HCT116 (cell line): ENCODE data around the gene ALDOA. TPM values are rescaled to one million over a fixed set of nuclear protein-coding genes. Genes with fewer than 3 reads are reported as not detected.

ENCODE experiments used
- ATAC-seq: fragments of 200-7000 bp; cut with Tn5 transposase; 2 replicates; pipeline ENCODE4 v1.9.1; 2020; ENCODE audit warnings: mild to moderate bottlenecking, moderate library complexity
- BruUV-seq: library from RNA; stranded (reverse); fragments of 400-500 nt; replicated peaks from 2 replicates; lab custom pipeline; 2021; lab: Mats Ljungman, UMichigan
- CTCF ChIA-PET: fragments of 300-600 bp; sonication (Branson Sonifier 250); formaldehyde crosslinking; loops from one replicate; lab custom pipeline; 2021; ENCODE audit warnings: antibody characterized with exemption; lab: Charles Lee
- POLR2A ChIA-PET: fragments of 300-600, 350-600 bp; sonication (Branson Sonifier 250); formaldehyde crosslinking; loops from one replicate; lab custom pipeline; 2021; ENCODE audit warnings: antibody characterized with exemption; lab: Charles Lee
- RAD21 ChIA-PET, 2 experiments: fragments of 300-600 bp; sonication (Branson Sonifier 250); formaldehyde crosslinking; loops; one replicate each; lab custom pipeline; 2023; ENCODE audit warnings: low total read pairs in 2 of 2; ENCODE audit not compliant: uncharacterized antibody in 2 of 2, unreplicated experiment in 2 of 2, low non-redundant PET in 1 of 2; lab: Charles Lee
- DNase-seq: peaks from one replicate; pipeline ENCODE4 v3.0.0-alpha.2; 2010; ENCODE audit warnings: low read depth, low spot score
- H2AFZ ChIP-seq: fragments of 200-600 bp; shearing (Covaris generic), sonication (generic); 2 replicates; pipeline ENCODE4 v1.6.1; 2017; ENCODE audit warnings: low read depth, mixed run types, mixed read lengths, antibody characterized with exemption, low read length; ENCODE audit not compliant: poor library complexity, severe bottlenecking
- H3K27ac ChIP-seq: 2 replicates; pipeline ENCODE4 v1.5.1; 2012; ENCODE audit warnings: low read depth, low read length
- H3K27me3 ChIP-seq: fragments of 200-600 bp; sonication (generic); 2 replicates; pipeline ENCODE4 v1.6.1; 2016; ENCODE audit warnings: mixed run types, low read length, mixed read lengths; ENCODE audit not compliant: insufficient read depth
- H3K36me3 ChIP-seq, 2 experiments: fragments of 200-500 bp in 1 of 2; fragments of 200-600 bp in 1 of 2; sonication (Bioruptor generic) in 1 of 2; sonication (generic) in 1 of 2; 2 replicates each; pipeline versions ENCODE4 v1.5.1 to v1.6.1; 2014 to 2016; ENCODE audit warnings: low read length in 2 of 2, inconsistent platforms in 1 of 2, mixed read lengths in 1 of 2, mixed run types in 1 of 2; ENCODE audit not compliant: insufficient read depth in 2 of 2, control insufficient read depth in 1 of 2
- H3K4me1 ChIP-seq, 2 experiments: fragments of 200-600 bp in 1 of 2; sonication (generic) in 1 of 2; 2 replicates each; pipeline versions ENCODE4 v1.5.1 to v1.6.1; 2012 to 2017; ENCODE audit warnings: low read length in 2 of 2, inconsistent platforms in 1 of 2, mild to moderate bottlenecking in 1 of 2, mixed read lengths in 1 of 2, mixed run types in 1 of 2, moderate library complexity in 1 of 2; ENCODE audit not compliant: insufficient read depth in 2 of 2, control insufficient read depth in 1 of 2
- H3K4me2 ChIP-seq: fragments of 200-600 bp; sonication (generic); 2 replicates; pipeline ENCODE4 v1.6.1; 2017; ENCODE audit warnings: mixed run types, low read length, mixed read lengths
- H3K4me3 ChIP-seq, 2 experiments: fragments of 200-600 bp in 1 of 2; sonication (generic) in 1 of 2; replicated peaks in 1 of 2; 2 replicates each; pipeline ENCODE4 v1.5.1; 2011 to 2016; ENCODE audit warnings: low read length in 2 of 2, control low read depth in 1 of 2, low read depth in 1 of 2, mild to moderate bottlenecking in 1 of 2, mixed read lengths in 1 of 2, mixed run types in 1 of 2
- H3K79me2 ChIP-seq: fragments of 200-600 bp; sonication (generic); 2 replicates; pipeline ENCODE4 v1.6.1; 2017; ENCODE audit warnings: mild to moderate bottlenecking, mixed run types, low read length, moderate library complexity, mixed read lengths; ENCODE audit not compliant: insufficient read depth
- H3K9ac ChIP-seq: fragments of 200-600 bp; sonication (generic); 2 replicates; pipeline ENCODE4 v1.6.1; 2016; ENCODE audit warnings: low read length, mixed read lengths
- H3K9me2 ChIP-seq: fragments of 200-600 bp; sonication (generic), shearing (Covaris generic); 2 replicates; pipeline ENCODE4 v1.6.1; 2017; ENCODE audit warnings: mixed run types, mild to moderate bottlenecking, moderate library complexity; ENCODE audit not compliant: insufficient read depth
- H3K9me3 ChIP-seq, 2 experiments: fragments of 200-500 bp in 1 of 2; fragments of 200-600 bp in 1 of 2; sonication (Bioruptor generic) in 1 of 2; sonication (generic) in 1 of 2; 2 replicates each; pipeline ENCODE4 v1.6.1; 2014 to 2017; ENCODE audit warnings: low read length in 2 of 2, mixed read lengths in 2 of 2, inconsistent platforms in 1 of 2, low read depth in 1 of 2, mild to moderate bottlenecking in 1 of 2, mixed run types in 1 of 2, moderate library complexity in 1 of 2; ENCODE audit not compliant: control insufficient read depth in 1 of 2, insufficient read depth in 1 of 2
- H4K20me1 ChIP-seq: fragments of 200-600 bp; sonication (generic), shearing (Covaris generic); 2 replicates; pipeline ENCODE4 v1.6.1; 2017; ENCODE audit warnings: mixed run types, mild to moderate bottlenecking, moderate library complexity; ENCODE audit not compliant: insufficient read depth
- CTCF ChIP-seq, 3 experiments: fragments of 200-600 bp in 1 of 3; sonication (generic) in 1 of 3; IDR thresholded peaks in 2 of 3; conservative IDR thresholded peaks in 1 of 3; 2 replicates each; pipeline ENCODE4 v1.5.1; 2012 to 2017; ENCODE audit warnings: low read depth in 2 of 3, low read length in 2 of 3, antibody characterized with exemption in 1 of 3, borderline replicate concordance in 1 of 3, control low read depth in 1 of 3, mild to moderate bottlenecking in 1 of 3, mixed read lengths in 1 of 3, mixed run types in 1 of 3, moderate library complexity in 1 of 3; ENCODE audit not compliant: insufficient read depth in 1 of 3
- POLR2AphosphoS5 ChIP-seq: IDR thresholded peaks from 2 replicates; pipeline ENCODE4 v1.6.1; 2011; ENCODE audit warnings: mild to moderate bottlenecking, low read depth, low read length, moderate library complexity
- SIN3A ChIP-seq: IDR thresholded peaks from 2 replicates; pipeline ENCODE4 v1.6.1; 2012; ENCODE audit warnings: low read depth
- TCF7L2 ChIP-seq: IDR thresholded peaks from 2 replicates; pipeline ENCODE4 v1.7.0; 2011; ENCODE audit warnings: borderline replicate concordance, inconsistent platforms; ENCODE audit not compliant: insufficient read depth, insufficient read length; ENCODE audit errors: extremely low read depth
- YY1 ChIP-seq: IDR thresholded peaks from 2 replicates; pipeline ENCODE4 v1.6.1; 2011; ENCODE audit warnings: low read length, low read depth, moderate library complexity, mild to moderate bottlenecking; ENCODE audit not compliant: insufficient replicate concordance; ENCODE audit errors: extremely low read depth
- intact Hi-C: fragments of 100-400 bp; cut with micrococcal nuclease; formaldehyde crosslinking; loops from 2 replicates; pipeline ENCODE4 v1.10.0; 2022
- total RNA-seq: library from RNA; stranded (reverse); gene quantifications from one replicate; pipeline ENCODE4 v1.2.1, GENCODE V29; 2021; ENCODE audit not compliant: unreplicated experiment

The ALDOA gene
- total RNA-seq, 1 experiment from 2014 or later = 2,423 TPM

GRCh38 chr16:30063893-30064728, 1.4 kb upstream of the ALDOA start:
- BruUV-seq = no TSS peak
- H3K79me2 ChIP-seq = peaks cover 44% of the 10 kb centered on the region
- no peak overlapping the region for H2AFZ ChIP-seq
- H3K4me1 ChIP-seq = peaks cover 25 to 47% of the 10 kb centered on the region in 2 experiments
- H3K4me3 ChIP-seq = peak overlapping the region; percentile 98
- ChIA-PET CTCF (interaction anchor here (0.6 kb wide), 1 partner anchor 9 kb away, joined by 3 read pairs; no protein-coding TSS in a partner anchor), POLR2A (interaction anchor here (0.6 to 1.6 kb wide), 3 partner anchors 11 to 1751 kb away, joined by 7 to 13 read pairs (median 9); a partner anchor contains a TSS)
- no peaks in the 10 kb centered on the region for H3K27me3 ChIP-seq
- no peaks in the 10 kb centered on the region for H3K9me3 ChIP-seq
- ATAC-seq = peak; percentile 43
- peaks cover 8% of the 10 kb centered on the region; the same call in 1 of the 2 replicates for H4K20me1 ChIP-seq
- H3K4me2 ChIP-seq = peak overlapping the region; percentile 95
- no peaks in the 10 kb centered on the region for H3K9me2 ChIP-seq
- TF ChIP-seq SIN3A = no peak
- TF ChIP-seq YY1 = peak; percentile 19
- TF ChIP-seq POLR2AphosphoS5 = peak; percentile 71
- TF ChIP-seq CTCF (IDR thresholded peaks at IDR 0.05 in 2 of 3, conservative IDR thresholded peaks at IDR 0.05 in 1 of 3; ENCODE audit: borderline replicate concordance in 1 of 3, insufficient read depth in 1 of 3, low read depth in 2 of 3, low read length in 2 of 3) = peak in 2 of 3 experiments; percentile 17 to 33; a peak in 2 of 6 replicates
- peak; percentile 71 for TF ChIP-seq TCF7L2
- TF ChIP-seq, all 23 proteins: peak for 4
- Histone ChIP-seq H3K27ac (peak overlapping the region; percentile 100), H3K9ac (peak overlapping the region; percentile 99), H3K36me3 (peaks cover 13 to 32% of the 10 kb centered on the region in 2 experiments)
- RAD21 ChIA-PET = no interaction called here
- DNase-seq = no peak
- intact Hi-C loops = no loop called here
